Adipose tissue (tissue), 3 donors: ENCODE results near the gene DPH1. TPM values are rescaled to one million over a fixed set of nuclear protein-coding genes. Genes with fewer than 3 reads are reported as not detected.
A peak's percentile ranks its signal among the peaks of the same experiment; 100 is the strongest.

Source experiments
- H3K27ac ChIP-seq: one replicate; pipeline ENCODE4 v1.5.1; 2013; ENCODE audit warnings: low read depth, low read length
- whole genome bisulfite sequencing, 3 donors: extraction: QIAGEN DNeasy Blood & Tissue Kit; methylation state at CpG; one replicate each; pipeline ENCODE4 v1.1.7; 2013; 5-methylcytosine and 5-hydroxymethylcytosine counted together
- polyA plus RNA-seq, 3 donors: library from polyadenylated mRNA; stranded (reverse); fragments of 200-250 nt; gene quantifications; one replicate each; pipeline ENCODE4 v1.2.3, GENCODE V29; 2013
- donor health status: healthy with polysubstance abuse.
- donor health status: Bipolar disorder and iron deficiency.
- donor health status: healthy.

The DPH1 gene
- polyA plus RNA-seq, 3 donors, result 15.4 to 34.0 (median 31.1) TPM

- H3K27ac ChIP-seq, result no peak overlapping the region
- WGBS, 3 donors, result 42 to 62% (median 49%) methylated on average over 8 of the region's 8 CpGs
Observed at GRCh38 chr17:2084036-2084765, 54.2 kb downstream of the DPH1 start.

GRCh38 chr17:2084766-2085647 is 55.1 kb downstream of the DPH1 start:
- 37 to 66% (median 42%) methylated on average over 13 of the region's 13 CpGs for WGBS, 3 donors
- H3K27ac ChIP-seq, result no peak overlapping the region

- no peak overlapping the region for H3K27ac ChIP-seq
- 32 to 65% (median 38%) methylated on average over 5 of the region's 5 CpGs for WGBS, 3 donors
Observed at GRCh38 chr17:2085648-2085949, 55.6 kb downstream of the DPH1 start.

- H3K27ac ChIP-seq, result no peak overlapping the region
- 48 to 79% (median 56%) methylated on average over 3 of the region's 3 CpGs for WGBS, 3 donors
Observed at GRCh38 chr17:2086306-2086705, 56.4 kb downstream of the DPH1 start.

GRCh38 chr17:2087597-2088211 is 57.8 kb downstream of the DPH1 start:
- 22 to 71% (median 33%) methylated on average over 10 of the region's 10 CpGs for WGBS, 3 donors
- no peak overlapping the region for H3K27ac ChIP-seq

- WGBS, 3 donors, result 19 to 73% (median 24%) methylated on average over 8 of the region's 8 CpGs
- peak overlapping the region; percentile 43 for H3K27ac ChIP-seq
Observed at GRCh38 chr17:2089021-2089422, 59.1 kb downstream of the DPH1 start.

GRCh38 chr17:2090210-2090641 is 60.3 kb downstream of the DPH1 start:
- WGBS, 3 donors, result 40 to 78% (median 50%) methylated on average over 9 of the region's 9 CpGs

GRCh38 chr17:2090804-2091534 is 61.0 kb downstream of the DPH1 start:
- WGBS, 3 donors, result 30 to 80% (median 36%) methylated on average over 2 of the region's 2 CpGs
- H3K27ac ChIP-seq, result no peak overlapping the region

More at GRCh38 chr17:2090210-2090641, 60.3 kb downstream of the DPH1 start:
- no peak overlapping the region for H3K27ac ChIP-seq

- 72 to 91% (median 82%) methylated on average over 4 of the region's 4 CpGs for WGBS, 3 donors
- no peak overlapping the region for H3K27ac ChIP-seq
Observed at GRCh38 chr17:2092253-2092652, 62.3 kb downstream of the DPH1 start.

GRCh38 chr17:2093349-2093748 is 63.4 kb downstream of the DPH1 start:
- no peak overlapping the region for H3K27ac ChIP-seq
- WGBS, 3 donors, result 45 to 86% (median 83%) methylated on average over 5 of the region's 5 CpGs

Other genes starting within 250 kb of the DPH1 start
- gene SMYD4, start 200.3 kb upstream of the DPH1 start, polyA plus RNA-seq, result 10 to 100 TPM in 1 of 3 donors, 1 to 10 TPM in 2; 4.8 to 12.8 (median 8.3) TPM
- gene RPA1, start 200.1 kb upstream of the DPH1 start, polyA plus RNA-seq, result 10 to 100 TPM; 17.1 to 25.8 (median 23.6) TPM
- 1 to 10 TPM; 1.6 to 8.7 (median 3.9) TPM for gene RTN4RL1, start 4.8 kb upstream of the DPH1 start, polyA plus RNA-seq
- 10 to 100 TPM; 30.9 to 40.7 (median 38.7) TPM for gene OVCA2, start 11.9 kb downstream of the DPH1 start, polyA plus RNA-seq
- 10 to 100 TPM in 2 of 3 donors, 1 to 10 TPM in 1; 1.6 to 23.3 (median 19.7) TPM for gene HIC1, start 24.9 kb downstream of the DPH1 start, polyA plus RNA-seq